ENCODE results near the gene DENND10.

GRCh38 chr10:119116326-119116951 is 12.5 kb downstream of the DENND10 start:
- TF ChIP-seq CTCF (conservative IDR thresholded peaks at IDR 0.05) (no peak), ZFX (IDR thresholded peaks at IDR 0.05) (no peak)

All from C4-2B (cell line).